HEK293 (cell line): Measurements from ENCODE around the gene GNG14.

Experiments
- CTCF ChIA-PET: fragments of 350-600 bp; formaldehyde crosslinking; extraction: SDS; loops from one replicate; lab custom pipeline; 2021; ENCODE audit warnings: antibody characterized with exemption; lab: Yijun Ruan, JAX
- POLR2A ChIA-PET: fragments of 300-600 bp; formaldehyde crosslinking; extraction: SDS; loops from one replicate; lab custom pipeline; 2020; ENCODE audit warnings: antibody characterized with exemption, inconsistent platforms; lab: Yijun Ruan, JAX
- H3K27ac ChIP-seq: fragments of 200-500 bp; sonication (Bioruptor generic); 2 replicates; pipeline ENCODE4 v1.5.1; 2014; ENCODE audit warnings: low read depth, low read length, control low read depth, inconsistent platforms; ENCODE audit errors: extremely low read depth
- H3K36me3 ChIP-seq, 2 experiments: fragments of 200-500 bp in 1 of 2; sonication (Bioruptor generic) in 1 of 2; 1 replicate in 1 of 2; 2 replicates in 1 of 2; pipeline ENCODE4 v1.5.1; 2014 to 2017; ENCODE audit warnings: inconsistent platforms in 2 of 2, low read length in 2 of 2; ENCODE audit not compliant: control insufficient read depth in 2 of 2, insufficient read depth in 1 of 2
- H3K4me1 ChIP-seq: fragments of 200-500 bp; sonication (Bioruptor generic); 2 replicates; pipeline ENCODE4 v1.5.1; 2014; ENCODE audit warnings: mild to moderate bottlenecking, low read length, inconsistent platforms; ENCODE audit not compliant: control insufficient read depth, insufficient read depth
- H3K4me3 ChIP-seq: 2 replicates; pipeline ENCODE4 v1.5.1; 2011; ENCODE audit warnings: low read depth, mild to moderate bottlenecking, control low read depth, low read length, moderate library complexity
- H3K9me3 ChIP-seq: fragments of 200-500 bp; sonication (Bioruptor generic); 2 replicates; pipeline ENCODE4 v1.5.1; 2014; ENCODE audit warnings: low read depth, low read length, inconsistent platforms; ENCODE audit not compliant: control insufficient read depth, insufficient read depth
- KLF8 ChIP-seq: fragments of 450-650 bp; formaldehyde crosslinking; IDR thresholded peaks from 2 replicates; pipeline ENCODE4 v1.5.1; 2016; ENCODE audit warnings: missing biosample characterization, missing genetic modification characterization
- RBAK ChIP-seq: fragments of 450-650 bp; formaldehyde crosslinking; IDR thresholded peaks from 2 replicates; pipeline ENCODE4 v1.5.1; 2016; ENCODE audit warnings: missing biosample characterization, missing genetic modification characterization
- REST ChIP-seq: fragments of 450-650 bp; formaldehyde crosslinking; IDR thresholded peaks from 2 replicates; pipeline ENCODE4 v1.5.1; 2016; ENCODE audit warnings: missing biosample characterization, missing genetic modification characterization
- SCRT2 ChIP-seq: fragments of 450-650 bp; formaldehyde crosslinking; IDR thresholded peaks from 2 replicates; pipeline ENCODE4 v1.5.1; 2016; ENCODE audit warnings: missing biosample characterization, missing genetic modification characterization
- YY2 ChIP-seq: fragments of 450-650 bp; formaldehyde crosslinking; IDR thresholded peaks from 2 replicates; pipeline ENCODE4 v1.5.1; 2016; ENCODE audit warnings: missing biosample characterization, missing genetic modification characterization
- ZIC2 ChIP-seq: fragments of 450-650 bp; formaldehyde crosslinking; IDR thresholded peaks from 2 replicates; pipeline ENCODE4 v1.5.1; 2016; ENCODE audit warnings: missing biosample characterization, missing genetic modification characterization
- ZNF146 ChIP-seq: fragments of 450-650 bp; formaldehyde crosslinking; IDR thresholded peaks from 2 replicates; pipeline ENCODE4 v1.5.1; 2016; ENCODE audit warnings: missing biosample characterization, missing genetic modification characterization
- ZNF157 ChIP-seq: fragments of 450-650 bp; formaldehyde crosslinking; IDR thresholded peaks from 2 replicates; pipeline ENCODE4 v1.5.1; 2016; ENCODE audit warnings: missing biosample characterization, missing genetic modification characterization
- ZNF18 ChIP-seq: fragments of 450-650 bp; formaldehyde crosslinking; IDR thresholded peaks from 2 replicates; pipeline ENCODE4 v1.5.1; 2016; ENCODE audit warnings: missing biosample characterization, missing genetic modification characterization
- ZNF239 ChIP-seq: fragments of 450-650 bp; formaldehyde crosslinking; IDR thresholded peaks from 2 replicates; pipeline ENCODE4 v1.5.1; 2016; ENCODE audit warnings: missing biosample characterization, missing genetic modification characterization
- ZNF266 ChIP-seq: fragments of 450-650 bp; formaldehyde crosslinking; IDR thresholded peaks from 2 replicates; pipeline ENCODE4 v1.5.1; 2016; ENCODE audit warnings: missing biosample characterization, missing genetic modification characterization, low read depth
- ZNF404 ChIP-seq: fragments of 450-650 bp; formaldehyde crosslinking; IDR thresholded peaks from 2 replicates; pipeline ENCODE4 v1.5.1; 2017; ENCODE audit warnings: missing biosample characterization, missing genetic modification characterization
- ZNF501 ChIP-seq: fragments of 450-650 bp; formaldehyde crosslinking; IDR thresholded peaks from 2 replicates; pipeline ENCODE4 v1.5.1; 2016; ENCODE audit warnings: missing biosample characterization, missing genetic modification characterization
- ZNF776 ChIP-seq: fragments of 450-650 bp; formaldehyde crosslinking; IDR thresholded peaks from 2 replicates; pipeline ENCODE4 v1.5.0; 2017; ENCODE audit warnings: missing biosample characterization, missing genetic modification characterization, borderline replicate concordance
- ZSCAN5A ChIP-seq: fragments of 450-650 bp; formaldehyde crosslinking; IDR thresholded peaks from 2 replicates; pipeline ENCODE4 v1.5.1; 2016; ENCODE audit warnings: missing biosample characterization, missing genetic modification characterization
- TF ChIP-seq, protein P1 (sequence below): fragments of 450-650 bp; IDR thresholded peaks from 2 replicates; pipeline ENCODE4 v1.5.1; 2018; ENCODE audit warnings: missing biosample characterization, missing genetic modification characterization
- TF ChIP-seq, protein P2 (sequence below): fragments of 450-650 bp; formaldehyde crosslinking; IDR thresholded peaks from 2 replicates; pipeline ENCODE4 v1.5.1; 2016; ENCODE audit warnings: missing biosample characterization, missing genetic modification characterization
- TF ChIP-seq, protein P3 (sequence below): fragments of 450-650 bp; formaldehyde crosslinking; IDR thresholded peaks from 2 replicates; pipeline ENCODE4; 2016; ENCODE audit warnings: missing biosample characterization, missing genetic modification characterization
- TF ChIP-seq, protein P4 (sequence below): fragments of 450-650 bp; formaldehyde crosslinking; IDR thresholded peaks from 2 replicates; pipeline ENCODE4 v1.5.1; 2016; ENCODE audit warnings: missing biosample characterization, missing genetic modification characterization

GNG14 gene

DNA sequence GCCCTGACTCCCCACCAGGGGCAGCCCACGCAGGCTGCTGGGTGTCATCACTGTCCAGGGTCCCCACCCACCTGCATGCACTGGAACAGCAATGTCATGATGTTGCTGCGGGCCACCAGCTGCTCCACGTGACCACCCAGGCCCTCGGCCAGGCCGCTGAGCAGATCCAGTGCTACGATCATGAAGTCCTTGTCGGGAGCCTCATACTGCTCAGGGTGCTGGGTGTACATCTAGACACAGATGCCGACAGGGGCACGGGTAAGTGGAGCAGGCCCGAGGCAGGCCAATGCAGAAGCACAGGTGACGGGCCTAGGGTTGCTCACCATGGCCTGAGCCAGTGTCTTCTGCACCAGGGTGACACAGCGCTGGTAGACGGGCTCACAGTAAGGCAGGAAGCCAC, 17.4 kb downstream of the GNG14 start (continued):
- TF ChIP-seq, protein P1, sequence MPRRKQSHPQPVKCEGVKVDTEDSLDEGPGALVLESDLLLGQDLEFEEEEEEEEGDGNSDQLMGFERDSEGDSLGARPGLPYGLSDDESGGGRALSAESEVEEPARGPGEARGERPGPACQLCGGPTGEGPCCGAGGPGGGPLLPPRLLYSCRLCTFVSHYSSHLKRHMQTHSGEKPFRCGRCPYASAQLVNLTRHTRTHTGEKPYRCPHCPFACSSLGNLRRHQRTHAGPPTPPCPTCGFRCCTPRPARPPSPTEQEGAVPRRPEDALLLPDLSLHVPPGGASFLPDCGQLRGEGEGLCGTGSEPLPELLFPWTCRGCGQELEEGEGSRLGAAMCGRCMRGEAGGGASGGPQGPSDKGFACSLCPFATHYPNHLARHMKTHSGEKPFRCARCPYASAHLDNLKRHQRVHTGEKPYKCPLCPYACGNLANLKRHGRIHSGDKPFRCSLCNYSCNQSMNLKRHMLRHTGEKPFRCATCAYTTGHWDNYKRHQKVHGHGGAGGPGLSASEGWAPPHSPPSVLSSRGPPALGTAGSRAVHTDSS: no peak
- TF ChIP-seq RBAK (tag by site-specific recombination) (no peak), ZNF239 (tag by site-specific recombination) (no peak), ZIC2 (tag by site-specific recombination) (no peak), ZNF776 (no peak), KLF8 (tag by site-specific recombination) (no peak)

DNA sequence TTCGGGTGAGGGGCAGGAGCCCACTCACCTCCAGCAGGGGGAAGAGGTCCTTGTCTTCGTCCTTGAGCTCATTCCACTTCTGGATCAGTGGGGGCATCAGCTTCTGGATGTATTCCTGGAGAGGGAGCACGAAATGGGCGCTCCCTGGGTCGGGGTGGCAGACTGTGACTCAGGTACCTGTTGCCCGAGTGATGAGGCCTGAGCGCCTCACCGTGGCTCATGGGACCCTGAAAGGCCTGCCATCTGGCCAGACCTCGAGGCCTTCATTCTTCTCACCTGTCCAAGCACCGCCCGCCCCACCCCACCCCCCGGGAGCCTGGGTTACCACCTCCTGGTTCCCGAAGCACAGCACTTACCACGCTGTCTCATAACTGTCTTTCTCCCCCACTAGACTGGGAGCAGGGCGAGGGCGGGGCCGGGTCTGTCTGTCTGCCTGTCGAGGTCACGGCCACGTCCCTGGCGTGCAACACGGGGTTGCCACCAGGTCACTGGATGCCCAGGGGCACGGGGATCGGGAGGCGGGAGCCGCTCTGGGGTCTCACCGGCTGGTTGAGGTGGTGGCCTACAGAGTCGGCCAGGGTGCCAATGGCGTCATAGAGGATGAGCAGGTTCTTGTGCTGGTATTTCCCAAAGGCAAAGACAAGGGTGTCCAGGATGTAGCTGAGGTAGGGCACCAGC, 18.0 kb downstream of the GNG14 start:
- TF ChIP-seq YY2 (tag by site-specific recombination): no peak
- peak; percentile 69 for TF ChIP-seq SCRT2 (tag by site-specific recombination)
- no peaks in the 10 kb centered on the region for H3K9me3 ChIP-seq
- H3K4me3 ChIP-seq: no peak overlapping the region
- H3K27ac ChIP-seq: no peak overlapping the region
- no peaks in the 10 kb centered on the region for H3K4me1 ChIP-seq
- ChIA-PET POLR2A (interaction anchor here (0.6 kb wide), 1 partner anchor 14 kb away, joined by 4 read pairs; no protein-coding TSS in a partner anchor), CTCF (no interaction called here)
- H3K36me3 ChIP-seq: peaks cover 63 to 97% of the 10 kb centered on the region in 2 experiments

DNA sequence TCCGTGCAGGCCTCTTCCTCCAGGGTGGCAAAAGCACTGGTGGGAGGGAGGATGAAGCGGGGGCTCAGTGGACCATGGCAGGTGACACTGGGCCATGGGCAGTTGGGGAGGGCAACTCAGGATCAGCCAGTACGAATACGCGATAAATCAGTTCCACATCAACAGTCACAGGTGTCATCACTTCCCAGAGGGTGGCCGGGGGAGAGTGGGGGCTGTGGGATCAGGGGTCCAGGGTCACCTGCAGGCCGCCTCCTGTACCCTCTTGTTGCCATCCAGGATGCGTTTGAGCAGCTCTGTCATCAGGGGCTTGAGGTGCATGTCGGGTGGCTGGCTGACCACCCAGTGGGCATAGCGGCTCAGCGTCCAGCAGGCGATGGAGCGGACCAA, 18.5 kb downstream of the GNG14 start:
- Histone ChIP-seq H3K27ac (no peak overlapping the region), H3K36me3 (peaks cover 67 to 97% of the 10 kb centered on the region in 2 experiments), H3K4me3 (no peak overlapping the region), H3K4me1 (no peaks in the 10 kb centered on the region), H3K9me3 (no peaks in the 10 kb centered on the region)
- CTCF ChIA-PET: interaction anchor here (0.6 kb wide), 1 partner anchor 27 kb away, joined by 3 read pairs; no protein-coding TSS in a partner anchor
- POLR2A ChIA-PET: interaction anchor here (0.6 kb wide), 1 partner anchor 14 kb away, joined by 4 read pairs; no protein-coding TSS in a partner anchor
- TF ChIP-seq REST: no peak
- TF ChIP-seq, protein P2, sequence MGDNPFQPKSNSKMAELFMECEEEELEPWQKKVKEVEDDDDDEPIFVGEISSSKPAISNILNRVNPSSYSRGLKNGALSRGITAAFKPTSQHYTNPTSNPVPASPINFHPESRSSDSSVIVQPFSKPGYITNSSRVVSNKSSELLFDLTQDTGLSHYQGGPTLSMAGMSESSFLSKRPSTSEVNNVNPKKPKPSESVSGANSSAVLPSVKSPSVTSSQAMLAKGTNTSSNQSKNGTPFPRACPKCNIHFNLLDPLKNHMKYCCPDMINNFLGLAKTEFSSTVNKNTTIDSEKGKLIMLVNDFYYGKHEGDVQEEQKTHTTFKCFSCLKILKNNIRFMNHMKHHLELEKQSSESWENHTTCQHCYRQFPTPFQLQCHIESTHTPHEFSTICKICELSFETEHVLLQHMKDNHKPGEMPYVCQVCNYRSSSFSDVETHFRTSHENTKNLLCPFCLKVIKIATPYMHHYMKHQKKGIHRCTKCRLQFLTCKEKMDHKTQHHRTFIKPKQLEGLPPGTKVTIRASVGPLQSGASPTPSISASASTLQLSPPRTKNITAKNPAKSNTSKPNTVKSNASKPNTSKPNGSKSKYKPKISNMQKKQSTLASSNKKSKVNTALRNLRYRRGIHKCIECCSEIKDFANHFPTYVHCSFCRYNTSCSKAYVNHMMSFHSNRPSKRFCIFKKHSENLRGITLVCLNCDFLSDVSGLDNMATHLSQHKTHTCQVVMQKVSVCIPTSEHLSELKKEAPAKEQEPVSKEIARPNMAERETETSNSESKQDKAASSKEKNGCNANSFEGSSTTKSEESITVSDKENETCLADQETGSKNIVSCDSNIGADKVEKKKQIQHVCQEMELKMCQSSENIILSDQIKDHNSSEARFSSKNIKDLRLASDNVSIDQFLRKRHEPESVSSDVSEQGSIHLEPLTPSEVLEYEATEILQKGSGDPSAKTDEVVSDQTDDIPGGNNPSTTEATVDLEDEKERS (tag by site-specific recombination): no peak
- TF ChIP-seq, protein P3, sequence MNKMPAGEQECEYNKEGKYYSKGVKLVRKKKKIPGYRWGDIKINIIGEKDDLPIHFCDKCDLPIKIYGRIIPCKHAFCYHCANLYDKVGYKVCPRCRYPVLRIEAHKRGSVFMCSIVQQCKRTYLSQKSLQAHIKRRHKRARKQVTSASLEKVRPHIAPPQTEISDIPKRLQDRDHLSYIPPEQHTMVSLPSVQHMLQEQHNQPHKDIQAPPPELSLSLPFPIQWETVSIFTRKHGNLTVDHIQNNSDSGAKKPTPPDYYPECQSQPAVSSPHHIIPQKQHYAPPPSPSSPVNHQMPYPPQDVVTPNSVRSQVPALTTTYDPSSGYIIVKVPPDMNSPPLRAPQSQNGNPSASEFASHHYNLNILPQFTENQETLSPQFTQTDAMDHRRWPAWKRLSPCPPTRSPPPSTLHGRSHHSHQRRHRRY (tag by site-specific recombination): no peak
- TF ChIP-seq ZNF18 (tag by site-specific recombination): no peak
- no peak for TF ChIP-seq ZNF501 (tag by site-specific recombination)
- no peak for TF ChIP-seq ZNF404 (tag by site-specific recombination)
- TF ChIP-seq ZNF266: no peak
- no peak for TF ChIP-seq ZSCAN5A (tag by site-specific recombination)
- no peak for TF ChIP-seq ZNF157 (tag by site-specific recombination)
- TF ChIP-seq ZNF146 (tag by site-specific recombination): no peak
- TF ChIP-seq, protein P4, sequence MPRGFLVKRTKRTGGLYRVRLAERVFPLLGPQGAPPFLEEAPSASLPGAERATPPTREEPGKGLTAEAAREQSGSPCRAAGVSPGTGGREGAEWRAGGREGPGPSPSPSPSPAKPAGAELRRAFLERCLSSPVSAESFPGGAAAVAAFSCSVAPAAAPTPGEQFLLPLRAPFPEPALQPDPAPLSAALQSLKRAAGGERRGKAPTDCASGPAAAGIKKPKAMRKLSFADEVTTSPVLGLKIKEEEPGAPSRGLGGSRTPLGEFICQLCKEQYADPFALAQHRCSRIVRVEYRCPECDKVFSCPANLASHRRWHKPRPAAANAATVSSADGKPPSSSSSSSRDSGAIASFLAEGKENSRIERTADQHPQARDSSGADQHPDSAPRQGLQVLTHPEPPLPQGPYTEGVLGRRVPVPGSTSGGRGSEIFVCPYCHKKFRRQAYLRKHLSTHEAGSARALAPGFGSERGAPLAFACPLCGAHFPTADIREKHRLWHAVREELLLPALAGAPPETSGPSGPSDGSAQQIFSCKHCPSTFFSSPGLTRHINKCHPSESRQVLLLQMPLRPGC (tag by site-specific recombination): no peak
